GM23338 (cell line): ENCODE measurements around the gene NEIL3. TPM values are rescaled to one million over a fixed set of nuclear protein-coding genes. Genes with fewer than 3 reads are reported as not detected.
A peak's percentile ranks its signal among the peaks of the same experiment; 100 is the strongest.

Experiments used
- ATAC-seq: fragments of 200-7000 bp; cut with Tn5 transposase; 3 replicates; pipeline ENCODE4 v1.9.1; 2020
- DNase-seq: peaks from one replicate; pipeline ENCODE4 v3.0.0-alpha.2; 2015; ENCODE audit warnings: low spot score
- H2AFZ ChIP-seq: fragments of 200-600 bp; sonication (generic); 2 replicates; pipeline ENCODE4 v1.8.0; 2016; ENCODE audit warnings: antibody characterized with exemption, mild to moderate bottlenecking, moderate library complexity
- H3F3A ChIP-seq: fragments of 200-600 bp; sonication (generic); replicated peaks from 2 replicates; pipeline ENCODE4 v1.8.0; 2017; ENCODE audit warnings: antibody characterized with exemption, mixed run types, low read depth
- H3K27ac ChIP-seq: fragments of 200-600 bp; sonication (generic); 2 replicates; pipeline ENCODE4 v1.6.1; 2016; ENCODE audit warnings: low read depth
- H3K27me3 ChIP-seq: fragments of 200-600 bp; sonication (generic); 2 replicates; pipeline ENCODE4 v1.8.0; 2016; ENCODE audit warnings: mild to moderate bottlenecking, mixed run types, moderate library complexity; ENCODE audit not compliant: insufficient read depth
- H3K36me3 ChIP-seq: fragments of 200-600 bp; sonication (generic); 2 replicates; pipeline ENCODE4 v1.8.0; 2016; ENCODE audit warnings: mild to moderate bottlenecking; ENCODE audit not compliant: insufficient read depth
- H3K4me1 ChIP-seq: fragments of 200-600 bp; sonication (generic); 2 replicates; pipeline ENCODE4 v1.8.0; 2016; ENCODE audit warnings: mild to moderate bottlenecking, moderate library complexity; ENCODE audit not compliant: insufficient read depth
- H3K4me2 ChIP-seq: fragments of 200-600 bp; sonication (generic); 2 replicates; pipeline ENCODE4 v1.7.1; 2017; ENCODE audit warnings: mixed run types
- H3K4me3 ChIP-seq: fragments of 200-600 bp; sonication (generic); 2 replicates; pipeline ENCODE4 v1.6.1; 2016; ENCODE audit warnings: mixed run types
- H3K79me2 ChIP-seq: fragments of 200-600 bp; sonication (generic); replicated peaks from 2 replicates; pipeline ENCODE4 v1.8.0; 2017; ENCODE audit warnings: mild to moderate bottlenecking; ENCODE audit not compliant: insufficient read depth
- H3K9me2 ChIP-seq: fragments of 200-600 bp; sonication (generic); 2 replicates; pipeline ENCODE4 v1.8.0; 2017; ENCODE audit not compliant: insufficient read depth
- H4K20me1 ChIP-seq: fragments of 200-600 bp; sonication (generic); replicated peaks from 2 replicates; pipeline ENCODE4 v1.8.0; 2017; ENCODE audit warnings: mild to moderate bottlenecking; ENCODE audit not compliant: insufficient read depth
- H3K27ac Mint-ChIP-seq: 2 replicates; pipeline ENCODE4 v1.8.0; 2020; ENCODE audit warnings: inconsistent platforms, mild to moderate bottlenecking, moderate library complexity, mixed read lengths
- H3K27me3 Mint-ChIP-seq: 3 replicates; pipeline ENCODE4 v1.8.0; 2022; ENCODE audit warnings: low read depth, mild to moderate bottlenecking, moderate library complexity, mixed read lengths, inconsistent platforms; ENCODE audit not compliant: insufficient read depth, poor library complexity
- H3K36me3 Mint-ChIP-seq: 3 replicates; pipeline ENCODE4 v1.8.0; 2021; ENCODE audit warnings: low read depth, mild to moderate bottlenecking, inconsistent platforms, moderate library complexity, mixed read lengths
- H3K4me1 Mint-ChIP-seq: 3 replicates; pipeline ENCODE4 v1.8.0; 2020; ENCODE audit warnings: mild to moderate bottlenecking, inconsistent platforms, mixed read lengths
- H3K4me3 Mint-ChIP-seq: 3 replicates; pipeline ENCODE4 v1.8.0; 2021; ENCODE audit warnings: moderate library complexity, mild to moderate bottlenecking, inconsistent platforms, mixed read lengths
- H3K9me3 Mint-ChIP-seq: 3 replicates; pipeline ENCODE4 v1.8.0; 2020; ENCODE audit warnings: moderate library complexity, mild to moderate bottlenecking, inconsistent platforms, mixed read lengths
- CREB1 ChIP-seq: fragments of 250-450 bp; sonication (Bioruptor Pico); IDR thresholded peaks from 2 replicates; pipeline ENCODE4 v1.5.0; 2020; ENCODE audit warnings: low read depth, mild to moderate bottlenecking, moderate library complexity
- EZH2 ChIP-seq: fragments of 200-600 bp; sonication (generic); IDR thresholded peaks from one replicate; pipeline ENCODE4 v1.8.0; 2017; ENCODE audit warnings: antibody characterized with exemption, mild to moderate bottlenecking, low read depth; ENCODE audit not compliant: unreplicated experiment
- JUNB ChIP-seq: IDR thresholded peaks from one replicate; pipeline ENCODE4 v1.6.1; 2016; ENCODE audit warnings: antibody characterized with exemption; ENCODE audit not compliant: unreplicated experiment
- POLR2AphosphoS5 ChIP-seq: IDR thresholded peaks from 2 replicates; pipeline ENCODE4 v1.6.1; 2016; ENCODE audit warnings: antibody characterized with exemption, low read depth
- ZNF114 ChIP-seq: fragments of 250-450 bp; sonication (Bioruptor Pico); IDR thresholded peaks from 2 replicates; pipeline ENCODE4 v1.5.0; 2020; ENCODE audit warnings: mild to moderate bottlenecking, moderate library complexity
- ZNF331 ChIP-seq: fragments of 250-450 bp; sonication (Bioruptor Pico); IDR thresholded peaks from 2 replicates; pipeline ENCODE4 v1.5.0; 2020; ENCODE audit warnings: low read depth, mild to moderate bottlenecking, moderate library complexity
- polyA plus RNA-seq: library from polyadenylated mRNA; unstranded; fragments of >200 nt; fragmentation: Nextera tagmentation; extraction: Ambion mirVana; gene quantifications from 2 replicates; pipeline ENCODE4 v1.2.1, GENCODE V29; 2016
- total RNA-seq: library from RNA; depleted of rRNA; stranded (reverse); fragments of >200 nt; shearing (Covaris generic); gene quantifications from 2 replicates; pipeline ENCODE4 v1.2.3, GENCODE V29; 2014
- TF ChIP-seq, protein P1 (sequence below): IDR thresholded peaks from one replicate; pipeline ENCODE4 v1.6.1; 2018; ENCODE audit warnings: antibody characterized with exemption; ENCODE audit not compliant: unreplicated experiment
- TF ChIP-seq, protein P2 (sequence below): IDR thresholded peaks from 2 replicates; pipeline ENCODE4 v1.6.1; 2016; ENCODE audit warnings: antibody characterized with exemption
- TF ChIP-seq, protein P3 (sequence below), 2 experiments: fragments of 200-600 bp in 1 of 2; sonication (generic) in 1 of 2; conservative IDR thresholded peaks; 2 replicates each; pipeline versions ENCODE4 v1.5.1 to v1.6.1; 2016 to 2017; ENCODE audit warnings: antibody characterized with exemption in 2 of 2, low read depth in 2 of 2, mild to moderate bottlenecking in 2 of 2, moderate library complexity in 1 of 2

The NEIL3 gene
- total and polyA plus RNA-seq, 2 experiments from 2014 or later: 11.8 to 15.4 TPM

DNA sequence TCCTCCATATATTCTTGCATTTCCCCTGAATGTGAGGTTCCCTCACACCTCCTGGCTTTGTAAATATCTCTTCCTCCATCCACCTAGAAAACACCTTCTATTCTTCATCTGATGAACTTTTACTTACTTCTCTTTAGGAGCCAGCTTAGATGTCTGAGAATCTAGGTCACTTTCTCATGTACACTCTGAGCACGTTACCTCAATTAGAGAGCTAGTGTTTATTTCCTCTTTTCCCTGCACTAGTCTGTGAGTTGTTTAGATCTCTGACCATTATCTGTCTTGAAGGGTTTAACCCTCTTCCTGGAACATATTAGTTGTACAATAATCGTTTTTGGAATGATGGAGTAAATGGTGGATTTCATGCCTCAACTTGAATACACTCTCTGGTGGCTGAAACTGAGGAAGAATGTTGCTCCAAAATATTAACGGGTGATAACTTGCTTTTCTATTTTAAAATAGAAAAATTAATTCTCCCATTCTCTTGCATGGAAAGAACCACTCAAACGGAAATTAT, 8.5 kb upstream of the NEIL3 start:
- H3K27me3 Mint-ChIP-seq: peaks cover 2% of the 10 kb centered on the region
- Histone ChIP-seq H3K36me3 (no peaks in the 10 kb centered on the region), H3K4me1 (no peaks in the 10 kb centered on the region), H3K79me2 (no peaks in the 10 kb centered on the region), H3K27me3 (no peaks in the 10 kb centered on the region), H3K4me3 (no peak overlapping the region), H3F3A (no peaks in the 10 kb centered on the region), H3K9me2 (no peaks in the 10 kb centered on the region), H4K20me1 (no peaks in the 10 kb centered on the region), H3K4me2 (no peak overlapping the region), H2AFZ (0 out of 2 replicates have a peak overlapping the region, but pooled peaks have one; percentile 39), H3K27ac (no peak overlapping the region)
- TF ChIP-seq ZNF331 (CRISPR knock-in tag) (no peak), POLR2AphosphoS5 (no peak), EZH2 (no peak), CREB1 (no peak), JUNB (no peak), ZNF114 (CRISPR knock-in tag) (no peak)
- TF ChIP-seq, protein P1, sequence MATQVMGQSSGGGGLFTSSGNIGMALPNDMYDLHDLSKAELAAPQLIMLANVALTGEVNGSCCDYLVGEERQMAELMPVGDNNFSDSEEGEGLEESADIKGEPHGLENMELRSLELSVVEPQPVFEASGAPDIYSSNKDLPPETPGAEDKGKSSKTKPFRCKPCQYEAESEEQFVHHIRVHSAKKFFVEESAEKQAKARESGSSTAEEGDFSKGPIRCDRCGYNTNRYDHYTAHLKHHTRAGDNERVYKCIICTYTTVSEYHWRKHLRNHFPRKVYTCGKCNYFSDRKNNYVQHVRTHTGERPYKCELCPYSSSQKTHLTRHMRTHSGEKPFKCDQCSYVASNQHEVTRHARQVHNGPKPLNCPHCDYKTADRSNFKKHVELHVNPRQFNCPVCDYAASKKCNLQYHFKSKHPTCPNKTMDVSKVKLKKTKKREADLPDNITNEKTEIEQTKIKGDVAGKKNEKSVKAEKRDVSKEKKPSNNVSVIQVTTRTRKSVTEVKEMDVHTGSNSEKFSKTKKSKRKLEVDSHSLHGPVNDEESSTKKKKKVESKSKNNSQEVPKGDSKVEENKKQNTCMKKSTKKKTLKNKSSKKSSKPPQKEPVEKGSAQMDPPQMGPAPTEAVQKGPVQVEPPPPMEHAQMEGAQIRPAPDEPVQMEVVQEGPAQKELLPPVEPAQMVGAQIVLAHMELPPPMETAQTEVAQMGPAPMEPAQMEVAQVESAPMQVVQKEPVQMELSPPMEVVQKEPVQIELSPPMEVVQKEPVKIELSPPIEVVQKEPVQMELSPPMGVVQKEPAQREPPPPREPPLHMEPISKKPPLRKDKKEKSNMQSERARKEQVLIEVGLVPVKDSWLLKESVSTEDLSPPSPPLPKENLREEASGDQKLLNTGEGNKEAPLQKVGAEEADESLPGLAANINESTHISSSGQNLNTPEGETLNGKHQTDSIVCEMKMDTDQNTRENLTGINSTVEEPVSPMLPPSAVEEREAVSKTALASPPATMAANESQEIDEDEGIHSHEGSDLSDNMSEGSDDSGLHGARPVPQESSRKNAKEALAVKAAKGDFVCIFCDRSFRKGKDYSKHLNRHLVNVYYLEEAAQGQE: no peak
- TF ChIP-seq, protein P2, sequence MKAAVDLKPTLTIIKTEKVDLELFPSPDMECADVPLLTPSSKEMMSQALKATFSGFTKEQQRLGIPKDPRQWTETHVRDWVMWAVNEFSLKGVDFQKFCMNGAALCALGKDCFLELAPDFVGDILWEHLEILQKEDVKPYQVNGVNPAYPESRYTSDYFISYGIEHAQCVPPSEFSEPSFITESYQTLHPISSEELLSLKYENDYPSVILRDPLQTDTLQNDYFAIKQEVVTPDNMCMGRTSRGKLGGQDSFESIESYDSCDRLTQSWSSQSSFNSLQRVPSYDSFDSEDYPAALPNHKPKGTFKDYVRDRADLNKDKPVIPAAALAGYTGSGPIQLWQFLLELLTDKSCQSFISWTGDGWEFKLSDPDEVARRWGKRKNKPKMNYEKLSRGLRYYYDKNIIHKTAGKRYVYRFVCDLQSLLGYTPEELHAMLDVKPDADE: no peak
- TF ChIP-seq, protein P3, sequence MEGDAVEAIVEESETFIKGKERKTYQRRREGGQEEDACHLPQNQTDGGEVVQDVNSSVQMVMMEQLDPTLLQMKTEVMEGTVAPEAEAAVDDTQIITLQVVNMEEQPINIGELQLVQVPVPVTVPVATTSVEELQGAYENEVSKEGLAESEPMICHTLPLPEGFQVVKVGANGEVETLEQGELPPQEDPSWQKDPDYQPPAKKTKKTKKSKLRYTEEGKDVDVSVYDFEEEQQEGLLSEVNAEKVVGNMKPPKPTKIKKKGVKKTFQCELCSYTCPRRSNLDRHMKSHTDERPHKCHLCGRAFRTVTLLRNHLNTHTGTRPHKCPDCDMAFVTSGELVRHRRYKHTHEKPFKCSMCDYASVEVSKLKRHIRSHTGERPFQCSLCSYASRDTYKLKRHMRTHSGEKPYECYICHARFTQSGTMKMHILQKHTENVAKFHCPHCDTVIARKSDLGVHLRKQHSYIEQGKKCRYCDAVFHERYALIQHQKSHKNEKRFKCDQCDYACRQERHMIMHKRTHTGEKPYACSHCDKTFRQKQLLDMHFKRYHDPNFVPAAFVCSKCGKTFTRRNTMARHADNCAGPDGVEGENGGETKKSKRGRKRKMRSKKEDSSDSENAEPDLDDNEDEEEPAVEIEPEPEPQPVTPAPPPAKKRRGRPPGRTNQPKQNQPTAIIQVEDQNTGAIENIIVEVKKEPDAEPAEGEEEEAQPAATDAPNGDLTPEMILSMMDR (conservative IDR thresholded peaks at IDR 0.05; ENCODE audit: low read depth in 2 of 2): no peak
- H3K36me3 Mint-ChIP-seq: peaks cover 12% of the 10 kb centered on the region; the same call in 2 of the 3 replicates
- H3K4me1 Mint-ChIP-seq: no peaks in the 10 kb centered on the region
- DNase-seq: no peak
- no peak for ATAC-seq
- peaks cover 12% of the 10 kb centered on the region for H3K9me3 Mint-ChIP-seq
- H3K4me3 Mint-ChIP-seq: no peak overlapping the region
- H3K27ac Mint-ChIP-seq: no peak overlapping the region
